ENCODE measurements around the gene USP26.

DNA sequence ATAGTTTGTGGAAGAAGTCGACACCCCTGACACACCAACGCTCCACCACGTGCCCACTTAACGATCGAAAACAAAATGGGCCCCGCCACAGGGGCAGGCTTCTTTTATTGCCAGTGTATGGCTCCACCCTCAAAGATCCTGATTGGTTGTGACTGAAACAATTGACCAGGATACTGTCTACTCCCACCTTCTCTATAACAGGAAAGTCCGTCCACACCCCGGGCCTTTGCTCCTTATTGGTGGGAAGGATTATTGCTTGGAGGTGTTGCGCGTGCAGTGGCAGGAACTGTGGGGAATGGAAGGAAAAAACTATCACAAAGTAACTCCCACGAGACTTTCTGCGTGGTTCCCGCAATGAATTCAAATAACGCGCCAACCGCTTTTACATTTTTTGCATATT is at the start of gene USP26:
- TF ChIP-seq CTCF (IDR thresholded peaks at IDR 0.05) (no peak), POLR2A (IDR thresholded peaks at IDR 0.05) (no peak), EP300 (IDR thresholded peaks at IDR 0.05) (no peak)
